Spleen (tissue), 11 donors: ENCODE results near the gene GALNT12. TPM values are rescaled to one million over a fixed set of nuclear protein-coding genes. Genes with fewer than 3 reads are reported as not detected.

Experiments
- DNase-seq: peaks from one replicate; pipeline ENCODE4 v3.0.0-alpha.2; 2020
- H3K27ac ChIP-seq, 8 donors: fragments of 200-600 bp; sonication (generic) in 7 of 8; 1 replicate in 4 of 8; 2 replicates in 4 of 8; pipeline versions ENCODE4 v1.5.0 to v1.8.0; 2016 to 2021; ENCODE audit warnings: inconsistent platforms in 4 of 8, mild to moderate bottlenecking in 4 of 8, moderate library complexity in 1 of 8
- H3K27me3 ChIP-seq, 7 donors: fragments of 200-600 bp; sonication (generic) in 6 of 7; replicated peaks in 1 of 7; 1 replicate in 4 of 7; 2 replicates in 3 of 7; pipeline versions ENCODE4 v1.5.0 to v1.8.0; 2016 to 2021; ENCODE audit warnings: inconsistent platforms in 3 of 7, mild to moderate bottlenecking in 1 of 7
- H3K36me3 ChIP-seq, 6 donors: fragments of 200-600 bp; sonication (generic) in 5 of 6; 1 replicate in 4 of 6; 2 replicates in 2 of 6; pipeline versions ENCODE4 v1.5.0 to v1.8.0; 2016 to 2021; ENCODE audit warnings: inconsistent platforms in 2 of 6
- H3K4me1 ChIP-seq, 6 donors: fragments of 200-600 bp; sonication (generic) in 5 of 6; 1 replicate in 3 of 6; 2 replicates in 3 of 6; pipeline versions ENCODE4 v1.5.0 to v1.8.0; 2016 to 2021; ENCODE audit warnings: inconsistent platforms in 3 of 6
- H3K4me3 ChIP-seq, 8 donors: fragments of 200-600 bp; sonication (generic) in 7 of 8; 1 replicate in 4 of 8; 2 replicates in 4 of 8; pipeline versions ENCODE4 v1.5.0 to v1.8.0; 2016 to 2021; ENCODE audit warnings: inconsistent platforms in 4 of 8, mild to moderate bottlenecking in 4 of 8, moderate library complexity in 2 of 8
- H3K9me3 ChIP-seq, 8 donors: fragments of 200-600 bp; sonication (generic) in 7 of 8; 1 replicate in 4 of 8; 2 replicates in 4 of 8; pipeline versions ENCODE4 v1.5.0 to v1.8.0; 2016 to 2021; ENCODE audit warnings: inconsistent platforms in 4 of 8
- CTCF ChIP-seq, 11 experiments: fragments of 200-600 bp in 7 of 11; fragments of 450-650 bp in 4 of 11; sonication (generic) in 4 of 11; IDR thresholded peaks in 8 of 11; conservative IDR thresholded peaks in 3 of 11; 1 replicate in 7 of 11; 2 replicates in 4 of 11; pipeline versions ENCODE4 v1.4.0 to v1.8.0; 2016 to 2021; ENCODE audit warnings: antibody characterized with exemption in 11 of 11, inconsistent platforms in 4 of 11, mild to moderate bottlenecking in 1 of 11
- POLR2A ChIP-seq, 3 donors: fragments of 450-650 bp; IDR thresholded peaks; one replicate each; pipeline ENCODE4 v1.5.1; 2017; ENCODE audit warnings: antibody characterized with exemption in 3 of 3, mild to moderate bottlenecking in 1 of 3
- POLR2AphosphoS5 ChIP-seq, 3 donors: sonication (generic); formaldehyde crosslinking; IDR thresholded peaks; one replicate each; pipeline ENCODE4 v1.5.1; 2017; ENCODE audit warnings: antibody characterized with exemption in 3 of 3
- WGBS, 5 donors: extraction: QIAGEN DNeasy Blood & Tissue Kit in 3 of 5; methylation state at CpG; one replicate each; pipeline versions ENCODE4 v1.1.5 to v1.1.7; 2013 to 2018; 5-methylcytosine and 5-hydroxymethylcytosine counted together
- intact Hi-C: fragments of 100-400 bp; cut with DNase I; formaldehyde crosslinking; loops from one replicate; pipeline ENCODE4 v1.15.0; 2023; ENCODE audit warnings: low total_unique reads
- polyA plus RNA-seq, 3 donors: library from polyadenylated mRNA; stranded (reverse); fragments of 200-250 nt; gene quantifications; one replicate each; pipeline ENCODE4 v1.2.1, GENCODE V29; 2013
- total RNA-seq, 7 donors: library from RNA; depleted of rRNA in 3 of 7; stranded (reverse); fragments of >200 nt in 3 of 7; fragmentation: NEBNext Ultra II Directional in 4 of 7; extraction: Animal tissue kit (Norgen Biotek cat#: 25700) in 4 of 7; gene quantifications; one replicate each; pipeline versions ENCODE4 v1.1.0 to v1.2.1, GENCODE V29; 2016 to 2021
- donor health status: healthy with polysubstance abuse.
- donor health status: DM: no; HTN: no; CAD: no; lungs with moderate emphysema.
- donor health status: DM: no; HTN: no; CAD: no.
- donor health status: Bipolar disorder and iron deficiency.
- donor health status: healthy.
- donor health status: DM: no; HTN: no; CAD: no.
- donor health status: DM: yes; HTN: yes; CAD: no.

GALNT12 gene
- total and polyA plus RNA-seq, 10 donors, result 1.2 to 3.2 (median 2.5) TPM

- Histone ChIP-seq H3K36me3 (no peaks in the 10 kb centered on the region), H3K27ac (no peak overlapping the region), H3K27me3 (peaks cover 0 to 14% (median 0%) of the 10 kb centered on the region in 7 donors), H3K4me1 (peaks cover 0 to 27% (median 19%) of the 10 kb centered on the region in 6 donors), H3K9me3 (peaks cover 0 to 13% (median 9%) of the 10 kb centered on the region in 8 donors), H3K4me3 (no peak overlapping the region)
- no peak for DNase-seq
- TF ChIP-seq POLR2AphosphoS5 (IDR thresholded peaks at IDR 0.05) (no peak), POLR2A (IDR thresholded peaks at IDR 0.05) (no peak), CTCF (IDR thresholded peaks at IDR 0.05 in 8 of 11, conservative IDR thresholded peaks at IDR 0.05 in 3 of 11) (no peak)
- 83 to 90% (median 87%) methylated on average over 4 of the region's 4 CpGs for WGBS, 5 donors
- intact Hi-C loops, result no loop called here
Observed at GRCh38 chr9:98797491-98797890, 10.0 kb upstream of the GALNT12 start.

- DNase-seq, result no peak
- H3K27me3 ChIP-seq, result peaks cover 0 to 22% (median 0%) of the 10 kb centered on the region in 7 donors
- H3K36me3 ChIP-seq, result no peaks in the 10 kb centered on the region
- no peak overlapping the region for H3K27ac ChIP-seq
- WGBS, 5 donors, result 93 to 98% (median 95%) methylated on average over 3 of the region's 3 CpGs
- peaks cover 0 to 13% (median 9%) of the 10 kb centered on the region in 8 donors for H3K9me3 ChIP-seq
- H3K4me1 ChIP-seq, result peaks cover 0 to 27% (median 19%) of the 10 kb centered on the region in 6 donors
- no peak overlapping the region for H3K4me3 ChIP-seq
- TF ChIP-seq POLR2AphosphoS5 (IDR thresholded peaks at IDR 0.05) (no peak), CTCF (IDR thresholded peaks at IDR 0.05 in 8 of 11, conservative IDR thresholded peaks at IDR 0.05 in 3 of 11) (no peak), POLR2A (IDR thresholded peaks at IDR 0.05) (no peak)
- intact Hi-C loops, result no loop called here
Observed at GRCh38 chr9:98798254-98798653, 9.2 kb upstream of the GALNT12 start.

GRCh38 chr9:98801561-98801960 is 5.9 kb upstream of the GALNT12 start:
- no peaks in the 10 kb centered on the region for H3K36me3 ChIP-seq
- intact Hi-C loops, result no loop called here
- no peak for DNase-seq
- TF ChIP-seq CTCF (IDR thresholded peaks at IDR 0.05 in 8 of 11, conservative IDR thresholded peaks at IDR 0.05 in 3 of 11) (no peak), POLR2A (IDR thresholded peaks at IDR 0.05) (no peak), POLR2AphosphoS5 (IDR thresholded peaks at IDR 0.05) (no peak)
- peaks cover 0 to 9% (median 6%) of the 10 kb centered on the region in 6 donors for H3K4me1 ChIP-seq
- H3K9me3 ChIP-seq, result peaks cover 0 to 13% (median 9%) of the 10 kb centered on the region in 8 donors
- H3K27ac ChIP-seq, result no peak overlapping the region
- no peak overlapping the region for H3K4me3 ChIP-seq
- H3K27me3 ChIP-seq, result peaks cover 0 to 17% (median 0%) of the 10 kb centered on the region in 7 donors
- WGBS, 5 donors, result 64 to 88% (median 78%) methylated on average over 1 of the region's 1 CpG

- intact Hi-C loops, result no loop called here
- WGBS, 5 donors, result 77 to 95% (median 85%) methylated on average over 1 of the region's 1 CpG
- Histone ChIP-seq H3K36me3 (no peaks in the 10 kb centered on the region), H3K27me3 (peaks cover 0 to 21% (median 0%) of the 10 kb centered on the region in 7 donors), H3K4me1 (peaks cover 0 to 9% (median 3%) of the 10 kb centered on the region in 6 donors), H3K27ac (no peak overlapping the region), H3K9me3 (peaks cover 0 to 13% (median 9%) of the 10 kb centered on the region in 8 donors), H3K4me3 (no peak overlapping the region)
- no peak for DNase-seq
- TF ChIP-seq POLR2A (IDR thresholded peaks at IDR 0.05) (no peak), CTCF (IDR thresholded peaks at IDR 0.05 in 8 of 11, conservative IDR thresholded peaks at IDR 0.05 in 3 of 11) (no peak), POLR2AphosphoS5 (IDR thresholded peaks at IDR 0.05) (no peak)
Observed at GRCh38 chr9:98801969-98802371, 5.5 kb upstream of the GALNT12 start.
